ENCODE results near the gene GLI3. TPM values are rescaled to one million over a fixed set of nuclear protein-coding genes. Genes with fewer than 3 reads are reported as not detected.

Gene GLI3
- total RNA-seq, 4 donors from 2014 or later: 3.0 to 9.0 (median 4.2) TPM

DNA sequence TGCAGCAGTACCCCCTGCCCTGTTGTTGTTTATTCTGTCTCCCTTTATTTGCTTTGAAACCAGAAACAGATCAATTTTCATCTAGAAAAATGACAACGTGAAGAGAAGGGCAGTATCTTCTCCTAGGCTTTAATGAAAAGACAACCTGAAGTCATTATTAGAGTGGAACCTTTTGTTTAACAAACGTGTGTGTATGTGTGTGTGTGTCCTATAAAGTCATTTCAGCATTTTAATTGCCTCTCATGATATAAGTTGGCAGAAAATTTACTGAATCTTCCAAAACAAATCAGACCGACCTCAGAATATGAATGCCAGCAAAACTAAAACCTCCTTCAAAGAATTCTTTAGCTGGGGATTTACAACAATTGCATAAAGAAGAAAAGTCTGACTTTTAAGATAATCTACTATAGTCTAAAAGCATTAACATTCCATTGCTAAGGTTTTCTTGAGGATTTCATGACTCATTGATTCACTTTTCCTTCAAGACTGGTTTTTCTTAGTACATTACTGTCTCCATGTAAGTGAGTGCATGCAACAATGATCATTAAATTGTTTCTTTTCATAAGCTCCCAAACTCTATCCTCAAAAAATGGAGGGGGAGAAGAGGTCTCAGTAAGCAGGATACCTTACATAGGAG is 3.2 kb downstream of the GLI3 start:
- Histone ChIP-seq H3K27ac (peak overlapping the region in 1 of 4 donors; percentile 96), H3K9me3 (no peaks in the 10 kb centered on the region), H3K36me3 (no peaks in the 10 kb centered on the region), H3K27me3 (peaks cover 0 to 61% (median 0%) of the 10 kb centered on the region in 4 donors), H3K4me1 (peaks cover 9 to 89% (median 29%) of the 10 kb centered on the region in 3 donors), H3K4me3 (no peak overlapping the region)
- intact Hi-C loops (cut with DNase I): no loop called here
- WGBS, 2 donors: 21 to 33% methylated on average over 3 of the region's 3 CpGs
- no peak for DNase-seq
- TF ChIP-seq, protein P1, sequence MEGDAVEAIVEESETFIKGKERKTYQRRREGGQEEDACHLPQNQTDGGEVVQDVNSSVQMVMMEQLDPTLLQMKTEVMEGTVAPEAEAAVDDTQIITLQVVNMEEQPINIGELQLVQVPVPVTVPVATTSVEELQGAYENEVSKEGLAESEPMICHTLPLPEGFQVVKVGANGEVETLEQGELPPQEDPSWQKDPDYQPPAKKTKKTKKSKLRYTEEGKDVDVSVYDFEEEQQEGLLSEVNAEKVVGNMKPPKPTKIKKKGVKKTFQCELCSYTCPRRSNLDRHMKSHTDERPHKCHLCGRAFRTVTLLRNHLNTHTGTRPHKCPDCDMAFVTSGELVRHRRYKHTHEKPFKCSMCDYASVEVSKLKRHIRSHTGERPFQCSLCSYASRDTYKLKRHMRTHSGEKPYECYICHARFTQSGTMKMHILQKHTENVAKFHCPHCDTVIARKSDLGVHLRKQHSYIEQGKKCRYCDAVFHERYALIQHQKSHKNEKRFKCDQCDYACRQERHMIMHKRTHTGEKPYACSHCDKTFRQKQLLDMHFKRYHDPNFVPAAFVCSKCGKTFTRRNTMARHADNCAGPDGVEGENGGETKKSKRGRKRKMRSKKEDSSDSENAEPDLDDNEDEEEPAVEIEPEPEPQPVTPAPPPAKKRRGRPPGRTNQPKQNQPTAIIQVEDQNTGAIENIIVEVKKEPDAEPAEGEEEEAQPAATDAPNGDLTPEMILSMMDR (IDR thresholded peaks at IDR 0.05): no peak
- no peak for TF ChIP-seq POLR2A (IDR thresholded peaks at IDR 0.05)

DNA sequence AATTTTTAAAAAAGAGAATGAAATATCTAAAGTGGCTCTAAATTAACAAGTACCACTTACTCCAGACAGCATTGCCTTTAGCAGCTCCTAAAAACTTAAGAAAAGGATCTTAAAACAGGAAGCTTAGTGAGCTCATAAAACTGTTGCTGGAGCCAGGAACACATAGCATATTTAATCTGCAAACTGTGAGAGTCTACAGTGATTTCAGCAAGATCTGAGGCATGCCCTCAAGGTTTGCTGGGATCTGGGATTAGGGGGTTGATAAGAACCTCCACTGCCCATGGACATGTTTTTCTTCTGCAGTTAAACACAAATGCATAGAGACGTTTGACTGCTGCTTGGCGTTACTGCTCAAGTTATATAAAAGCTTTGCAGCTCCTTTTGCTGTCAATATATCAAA is 3.8 kb downstream of the GLI3 start:
- WGBS, 2 donors: 24 to 25% methylated on average over 2 of the region's 2 CpGs
- peaks cover 9 to 89% (median 26%) of the 10 kb centered on the region in 3 donors for H3K4me1 ChIP-seq
- no peaks in the 10 kb centered on the region for H3K9me3 ChIP-seq
- H3K4me3 ChIP-seq: no peak overlapping the region
- TF ChIP-seq, protein P1 (IDR thresholded peaks at IDR 0.05): no peak
- TF ChIP-seq POLR2A (IDR thresholded peaks at IDR 0.05): no peak
- no peaks in the 10 kb centered on the region for H3K36me3 ChIP-seq
- H3K27me3 ChIP-seq: peaks cover 0 to 61% (median 0%) of the 10 kb centered on the region in 4 donors
- no peak for DNase-seq
- H3K27ac ChIP-seq: peak overlapping the region in 1 of 4 donors; percentile 96
- intact Hi-C loops (cut with DNase I): no loop called here

DNA sequence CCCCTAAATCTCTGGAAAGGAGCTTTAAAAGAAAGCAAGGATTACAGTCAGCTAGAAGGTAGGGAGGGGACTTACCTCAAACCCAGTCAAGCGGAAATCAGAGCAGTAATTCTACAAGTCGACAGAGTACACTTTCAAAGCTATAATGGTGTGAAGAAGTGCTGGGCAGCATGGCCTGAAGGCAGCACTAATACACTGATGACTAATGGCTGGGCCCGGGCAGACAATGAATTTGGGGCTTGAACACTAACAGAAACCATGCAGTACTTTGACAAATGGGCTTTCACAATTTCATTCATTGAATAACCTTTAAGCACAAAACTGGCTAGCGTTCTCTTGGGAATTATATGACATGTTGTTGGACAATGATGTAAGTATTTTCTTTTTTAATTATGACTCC is 4.7 kb downstream of the GLI3 start:
- no peak overlapping the region for H3K4me3 ChIP-seq
- WGBS, 2 donors: 23 to 43% methylated on average over 4 of the region's 4 CpGs
- intact Hi-C loops (cut with DNase I): no loop called here
- peaks cover 9 to 95% (median 24%) of the 10 kb centered on the region in 3 donors for H3K4me1 ChIP-seq
- TF ChIP-seq, protein P1 (IDR thresholded peaks at IDR 0.05): no peak
- TF ChIP-seq POLR2A (IDR thresholded peaks at IDR 0.05): no peak
- DNase-seq: no peak
- H3K27me3 ChIP-seq: peaks cover 0 to 61% (median 0%) of the 10 kb centered on the region in 4 donors
- peak overlapping the region in 1 of 4 donors; percentile 35 for H3K27ac ChIP-seq
- H3K36me3 ChIP-seq: no peaks in the 10 kb centered on the region
- H3K9me3 ChIP-seq: no peaks in the 10 kb centered on the region

DNA sequence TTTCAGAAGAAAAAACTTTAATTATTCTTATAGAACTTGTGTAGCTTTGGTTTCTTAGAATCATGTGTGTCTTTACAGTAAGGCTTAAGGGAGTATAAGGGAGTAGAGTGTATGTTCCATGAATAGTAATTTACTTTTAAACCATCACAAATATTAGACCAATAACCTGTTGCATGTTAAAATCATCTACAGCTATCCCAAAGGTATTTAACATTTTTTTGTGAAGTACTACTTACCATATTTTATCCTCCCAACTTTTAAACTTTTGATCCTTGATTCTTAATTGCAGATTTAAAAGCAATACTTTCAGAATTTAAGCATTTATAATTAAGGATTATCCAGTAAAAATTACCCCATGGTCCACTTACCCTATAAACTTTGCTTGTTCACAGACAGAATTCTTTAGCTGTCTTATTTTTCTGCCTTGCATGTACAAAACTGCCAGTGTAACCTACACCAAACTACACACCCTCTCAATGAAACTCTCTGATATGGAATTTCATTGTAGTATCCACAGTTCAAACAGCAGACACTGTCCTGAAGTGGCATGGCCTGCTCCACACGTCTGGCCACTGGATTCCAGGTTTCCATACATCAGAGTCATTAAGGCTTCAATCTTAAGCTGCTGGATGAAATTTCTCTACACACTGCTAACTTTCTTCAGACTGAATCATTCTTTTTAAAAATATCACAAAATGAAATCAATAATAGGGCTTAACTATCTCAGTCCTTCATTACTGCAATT is 5.8 kb downstream of the GLI3 start:
- Histone ChIP-seq H3K27ac (no peak overlapping the region), H3K9me3 (no peaks in the 10 kb centered on the region), H3K4me1 (peaks cover 9 to 100% (median 31%) of the 10 kb centered on the region in 3 donors), H3K4me3 (no peak overlapping the region), H3K36me3 (no peaks in the 10 kb centered on the region), H3K27me3 (peaks cover 0 to 57% (median 0%) of the 10 kb centered on the region in 4 donors)
- no peak for DNase-seq
- no peak for TF ChIP-seq POLR2A (IDR thresholded peaks at IDR 0.05)
- TF ChIP-seq, protein P1 (IDR thresholded peaks at IDR 0.05): no peak
- intact Hi-C loops (cut with DNase I): no loop called here
- WGBS, 2 donors: 26 to 36% methylated on average over 1 of the region's 1 CpG
